Keratinocyte (primary cell): ENCODE measurements around the gene PRSS16.

ENCODE experiments used
- EZH2 ChIP-seq: IDR thresholded peaks from one replicate; pipeline ENCODE4 v1.6.1; 2012; ENCODE audit warnings: inconsistent platforms, mild to moderate bottlenecking, low read length, moderate library complexity
- TF ChIP-seq, protein P1 (sequence below), 3 experiments: IDR thresholded peaks in 1 of 3; conservative IDR thresholded peaks in 1 of 3; optimal IDR thresholded peaks in 1 of 3; 2 replicates in 2 of 3; 3 replicates in 1 of 3; pipeline versions ENCODE3 to v1.5.1; 2011; ENCODE audit warnings: low read length in 3 of 3, mild to moderate bottlenecking in 3 of 3, moderate library complexity in 2 of 3, control low read depth in 1 of 3, inconsistent platforms in 1 of 3; ENCODE audit not compliant: insufficient read depth in 2 of 3; ENCODE audit errors: extremely low read depth in 1 of 3

DNA sequence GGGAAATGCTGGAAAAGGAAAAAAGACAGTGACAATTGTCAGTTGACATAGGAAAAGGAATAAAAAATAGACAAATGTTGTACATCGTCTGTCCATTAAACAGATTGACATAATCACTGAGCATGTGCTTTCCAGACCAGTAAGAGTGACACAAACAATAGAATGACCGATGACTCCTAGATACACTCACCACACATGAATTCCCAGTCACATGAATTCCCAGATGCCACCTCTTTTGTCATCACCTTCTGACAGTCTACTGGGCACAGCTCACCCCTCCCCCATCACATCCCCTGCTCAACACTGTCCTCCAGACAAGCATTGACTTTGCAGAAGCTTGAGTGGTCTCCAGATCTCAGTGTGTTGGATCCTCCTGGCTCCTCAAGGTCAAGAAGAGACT, 38.6 kb downstream of the PRSS16 start:
- no peak for TF ChIP-seq EZH2
- TF ChIP-seq, protein P1, sequence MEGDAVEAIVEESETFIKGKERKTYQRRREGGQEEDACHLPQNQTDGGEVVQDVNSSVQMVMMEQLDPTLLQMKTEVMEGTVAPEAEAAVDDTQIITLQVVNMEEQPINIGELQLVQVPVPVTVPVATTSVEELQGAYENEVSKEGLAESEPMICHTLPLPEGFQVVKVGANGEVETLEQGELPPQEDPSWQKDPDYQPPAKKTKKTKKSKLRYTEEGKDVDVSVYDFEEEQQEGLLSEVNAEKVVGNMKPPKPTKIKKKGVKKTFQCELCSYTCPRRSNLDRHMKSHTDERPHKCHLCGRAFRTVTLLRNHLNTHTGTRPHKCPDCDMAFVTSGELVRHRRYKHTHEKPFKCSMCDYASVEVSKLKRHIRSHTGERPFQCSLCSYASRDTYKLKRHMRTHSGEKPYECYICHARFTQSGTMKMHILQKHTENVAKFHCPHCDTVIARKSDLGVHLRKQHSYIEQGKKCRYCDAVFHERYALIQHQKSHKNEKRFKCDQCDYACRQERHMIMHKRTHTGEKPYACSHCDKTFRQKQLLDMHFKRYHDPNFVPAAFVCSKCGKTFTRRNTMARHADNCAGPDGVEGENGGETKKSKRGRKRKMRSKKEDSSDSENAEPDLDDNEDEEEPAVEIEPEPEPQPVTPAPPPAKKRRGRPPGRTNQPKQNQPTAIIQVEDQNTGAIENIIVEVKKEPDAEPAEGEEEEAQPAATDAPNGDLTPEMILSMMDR (optimal IDR thresholded peaks at IDR 0.05 in 1 of 3, IDR thresholded peaks at IDR 0.05 in 1 of 3, conservative IDR thresholded peaks at IDR 0.05 in 1 of 3; ENCODE audit: extremely low read depth in 1 of 3, insufficient read depth in 2 of 3, low read length in 3 of 3): no peak
